MM.1S (cell line): ENCODE measurements around the gene ADAP1.

Source experiments
- DNase-seq: peaks from one replicate; pipeline ENCODE4 v3.0.0-alpha.2; 2015
- H2AFZ ChIP-seq: fragments of 300-600 bp; sonication (generic); 2 replicates; pipeline ENCODE4 v1.6.0; 2016; ENCODE audit warnings: antibody characterized with exemption, low read length
- H3F3A ChIP-seq: fragments of 300-600 bp; sonication (generic); 2 replicates; pipeline ENCODE4 v1.6.1; 2016; ENCODE audit warnings: mild to moderate bottlenecking, antibody characterized with exemption, low read length, moderate library complexity, mixed read lengths; ENCODE audit not compliant: insufficient read depth
- H3K27ac ChIP-seq: fragments of 300-600 bp; sonication (generic); 2 replicates; pipeline ENCODE4 v1.5.1; 2016; ENCODE audit warnings: mild to moderate bottlenecking, low read length
- H3K27me3 ChIP-seq: fragments of 300-600 bp; sonication (generic); replicated peaks from 2 replicates; pipeline ENCODE4 v1.6.0; 2016; ENCODE audit warnings: low read length; ENCODE audit not compliant: insufficient read depth
- H3K36me3 ChIP-seq: fragments of 300-600 bp; sonication (generic); replicated peaks from 2 replicates; pipeline ENCODE4 v1.6.1; 2016; ENCODE audit warnings: mild to moderate bottlenecking, low read length, mixed read lengths; ENCODE audit not compliant: insufficient read depth
- H3K4me1 ChIP-seq: fragments of 300-600 bp; sonication (generic); 2 replicates; pipeline ENCODE4 v1.6.1; 2016; ENCODE audit warnings: low read length, mixed read lengths
- H3K4me2 ChIP-seq: fragments of 300-600 bp; sonication (generic); 2 replicates; pipeline ENCODE4 v1.6.0; 2016; ENCODE audit warnings: low read depth, low read length
- H3K4me3 ChIP-seq: fragments of 300-600 bp; sonication (generic); 2 replicates; pipeline ENCODE4 v1.5.1; 2016; ENCODE audit warnings: low read length, mixed read lengths
- H3K79me2 ChIP-seq: fragments of 300-600 bp; sonication (generic); 2 replicates; pipeline ENCODE4 v1.6.1; 2016; ENCODE audit warnings: mixed run types, low read length, mixed read lengths
- H3K9ac ChIP-seq: fragments of 300-600 bp; sonication (generic); 2 replicates; pipeline ENCODE4 v1.6.1; 2016; ENCODE audit warnings: low read length, mixed read lengths
- H3K9me2 ChIP-seq: fragments of 300-600 bp; sonication (generic); replicated peaks from 2 replicates; pipeline ENCODE4 v1.6.1; 2016; ENCODE audit warnings: mild to moderate bottlenecking, low read length, mixed read lengths; ENCODE audit not compliant: insufficient read depth
- H3K9me3 ChIP-seq: fragments of 300-600 bp; sonication (generic); replicated peaks from 2 replicates; pipeline ENCODE4 v1.6.1; 2016; ENCODE audit warnings: mild to moderate bottlenecking, low read length, mixed read lengths; ENCODE audit not compliant: insufficient read depth
- H4K20me1 ChIP-seq: fragments of 300-600 bp; sonication (generic); 2 replicates; pipeline ENCODE4 v1.6.1; 2016; ENCODE audit warnings: mild to moderate bottlenecking, low read length, moderate library complexity, mixed read lengths; ENCODE audit not compliant: insufficient read depth
- CTCF ChIP-seq: fragments of 300-600 bp; sonication (generic); IDR thresholded peaks from 2 replicates; pipeline ENCODE4 v1.5.1; 2016; ENCODE audit warnings: antibody characterized with exemption, low read length, mixed read lengths
- EZH2 ChIP-seq: fragments of 300-600 bp; sonication (generic); optimal IDR thresholded peaks from 2 replicates; pipeline ENCODE3; 2017; ENCODE audit warnings: low read depth, mild to moderate bottlenecking, antibody characterized with exemption, low read length, mixed read lengths
- EZH2phosphoT487 ChIP-seq: fragments of 300-600 bp; sonication (generic); IDR thresholded peaks from 2 replicates; pipeline ENCODE4 v1.6.1; 2018; ENCODE audit warnings: antibody characterized with exemption, low read length

The ADAP1 gene

DNA sequence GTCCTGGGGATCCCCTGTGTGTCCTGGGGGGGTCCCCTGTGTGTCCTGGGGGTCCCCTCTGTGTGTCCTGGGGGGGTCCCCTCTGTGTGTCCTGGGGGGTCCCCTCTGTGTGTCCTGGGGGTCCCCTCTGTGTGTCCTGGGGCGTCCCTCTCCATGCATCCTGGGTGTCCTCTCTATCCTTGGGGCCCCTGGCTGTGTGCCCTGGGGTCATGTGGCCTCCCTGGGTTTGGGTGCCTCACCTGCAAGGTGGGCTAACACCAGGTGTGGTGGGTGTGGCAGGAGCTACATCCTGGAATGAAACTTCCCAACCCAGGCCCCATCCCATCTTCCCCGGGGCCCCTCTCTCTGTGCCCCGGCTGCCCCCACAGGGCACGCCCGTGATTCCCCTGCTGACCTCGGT lies 33.4 kb upstream of the ADAP1 start:
- Histone ChIP-seq H3K79me2 (no peaks in the 10 kb centered on the region), H3F3A (no peaks in the 10 kb centered on the region), H3K4me2 (no peak overlapping the region), H3K27me3 (peaks cover 50% of the 10 kb centered on the region), H3K9me3 (no peaks in the 10 kb centered on the region), H3K4me1 (no peaks in the 10 kb centered on the region), H3K9ac (no peak overlapping the region), H3K9me2 (no peaks in the 10 kb centered on the region), H3K36me3 (no peaks in the 10 kb centered on the region), H3K4me3 (no peak overlapping the region), H2AFZ (no peak overlapping the region), H3K27ac (no peak overlapping the region), H4K20me1 (no peaks in the 10 kb centered on the region)
- no peak for DNase-seq
- TF ChIP-seq CTCF (no peak), EZH2phosphoT487 (no peak), EZH2 (no peak)

- Histone ChIP-seq H3K9ac (no peak overlapping the region), H3K9me3 (no peaks in the 10 kb centered on the region), H3F3A (no peaks in the 10 kb centered on the region), H2AFZ (no peak overlapping the region), H3K4me3 (no peak overlapping the region), H3K79me2 (no peaks in the 10 kb centered on the region), H3K36me3 (no peaks in the 10 kb centered on the region), H3K4me1 (no peaks in the 10 kb centered on the region), H3K27me3 (peaks cover 58% of the 10 kb centered on the region), H4K20me1 (no peaks in the 10 kb centered on the region), H3K9me2 (no peaks in the 10 kb centered on the region), H3K27ac (no peak overlapping the region), H3K4me2 (no peak overlapping the region)
- no peak for DNase-seq
- TF ChIP-seq EZH2phosphoT487 (no peak), EZH2 (no peak), CTCF (no peak)
Measured at GRCh38 chr7:986766-987751, 32.6 kb upstream of the ADAP1 start.

- H3K4me3 ChIP-seq, result no peak overlapping the region
- TF ChIP-seq CTCF (no peak), EZH2phosphoT487 (no peak), EZH2 (no peak)
- H3K9me3 ChIP-seq, result no peaks in the 10 kb centered on the region
- H3F3A ChIP-seq, result no peaks in the 10 kb centered on the region
- H3K9ac ChIP-seq, result no peak overlapping the region
- no peaks in the 10 kb centered on the region for H3K79me2 ChIP-seq
- no peak overlapping the region for H2AFZ ChIP-seq
- no peaks in the 10 kb centered on the region for H3K4me1 ChIP-seq
- no peaks in the 10 kb centered on the region for H3K36me3 ChIP-seq
- no peak for DNase-seq
- no peak overlapping the region for H3K4me2 ChIP-seq
- peaks cover 64% of the 10 kb centered on the region for H3K27me3 ChIP-seq
- H4K20me1 ChIP-seq, result no peaks in the 10 kb centered on the region
- no peak overlapping the region for H3K27ac ChIP-seq
- no peaks in the 10 kb centered on the region for H3K9me2 ChIP-seq
Measured at GRCh38 chr7:985915-986741, 31.6 kb upstream of the ADAP1 start.
